ENCODE measurements around the gene MYO5A.

The MYO5A gene

GRCh38 chr15:52415628-52416027, 113.1 kb downstream of the MYO5A start:
- DNase-seq = no peak

GRCh38 chr15:52414936-52415335, 113.7 kb downstream of the MYO5A start:
- no peak for DNase-seq

DNA sequence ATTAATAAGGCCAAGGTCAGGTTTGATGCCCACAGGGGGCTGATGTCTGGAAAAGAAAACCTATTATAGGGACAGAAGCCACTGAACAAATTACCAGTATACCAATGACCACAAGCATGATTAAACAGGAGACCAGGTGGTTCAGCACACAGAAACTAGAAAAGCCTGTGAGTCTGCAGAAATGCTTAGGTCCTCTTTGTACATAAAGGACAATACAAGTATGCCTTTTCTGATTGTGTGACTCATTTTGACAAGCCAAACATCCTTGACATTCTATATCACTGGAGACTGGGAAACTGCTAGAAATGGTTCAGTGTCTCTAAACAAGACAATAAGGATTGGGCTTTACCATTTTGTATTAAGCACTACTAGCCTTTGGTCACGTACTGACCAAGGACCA, 119.9 kb downstream of the MYO5A start:
- DNase-seq = no peak

DNA sequence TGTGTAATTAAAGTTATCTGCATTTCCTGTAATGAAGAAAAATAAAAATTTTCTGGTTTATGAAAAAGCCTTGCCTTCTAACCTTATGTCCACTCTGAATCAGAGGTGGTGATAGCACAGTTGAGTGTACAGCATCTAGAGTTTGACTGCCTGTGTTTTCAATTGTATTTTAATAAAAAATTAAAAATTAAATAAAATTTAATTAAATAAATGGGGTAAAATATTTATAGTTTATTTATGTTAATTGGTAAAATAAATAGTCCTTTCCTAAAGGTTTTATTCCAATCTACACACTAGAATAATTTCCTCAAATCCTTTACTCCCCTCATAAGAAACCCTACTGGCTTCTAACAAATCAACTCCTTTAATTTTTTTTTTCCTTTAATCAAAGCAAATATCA, 121.3 kb downstream of the MYO5A start:
- DNase-seq = no peak

GRCh38 chr15:52406601-52407000, 122.1 kb downstream of the MYO5A start:
- no peak for DNase-seq

GRCh38 chr15:52405856-52406255, 122.8 kb downstream of the MYO5A start:
- DNase-seq = no peak

GRCh38 chr15:52397118-52397517, 131.6 kb downstream of the MYO5A start:
- DNase-seq = no peak

GRCh38 chr15:52394118-52394517, 134.6 kb downstream of the MYO5A start:
- no peak for DNase-seq

DNA sequence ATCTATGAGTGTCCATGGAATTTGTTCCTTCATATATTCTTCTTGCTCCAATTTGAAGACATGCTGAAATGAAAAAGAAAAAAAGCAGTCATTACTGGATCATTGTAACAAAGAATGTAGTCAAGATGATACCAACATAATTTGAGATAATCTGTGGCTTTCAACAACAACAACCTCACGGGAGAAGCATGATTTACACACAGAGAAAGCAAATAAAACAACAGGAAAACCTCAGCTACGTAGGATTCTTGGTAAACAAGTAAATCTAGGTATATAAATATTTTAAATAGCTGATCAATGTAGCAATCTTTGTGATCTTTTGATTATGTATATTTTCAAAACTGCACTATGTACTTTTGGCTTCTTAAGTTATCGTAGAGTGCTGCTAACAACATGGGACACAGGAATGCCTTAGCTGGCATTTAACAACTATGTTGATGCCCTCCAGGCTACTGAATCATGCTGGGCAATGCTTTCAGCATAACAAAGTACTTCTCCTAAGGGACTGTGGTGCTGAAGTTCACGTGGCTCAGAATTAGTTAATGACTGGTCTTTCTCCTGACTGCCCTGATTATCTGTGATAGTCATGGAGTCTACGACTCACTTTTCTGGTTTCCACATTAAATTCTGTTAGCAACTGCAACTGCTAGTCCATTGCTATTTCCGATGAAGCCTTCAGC, 136.5 kb downstream of the MYO5A start:
- no peak for DNase-seq

GRCh38 chr15:52391069-52391468, 137.6 kb downstream of the MYO5A start:
- no peak for DNase-seq

- no peak for DNase-seq
Observed at GRCh38 chr15:52385670-52386069, 143.0 kb downstream of the MYO5A start.

GRCh38 chr15:52383100-52383588, 145.5 kb downstream of the MYO5A start:
- DNase-seq = no peak

GRCh38 chr15:52382647-52383046, 146.0 kb downstream of the MYO5A start:
- DNase-seq = no peak

GRCh38 chr15:52379395-52380106, 149.1 kb downstream of the MYO5A start:
- no peak for DNase-seq

GRCh38 chr15:52378746-52379394, 149.8 kb downstream of the MYO5A start:
- no peak for DNase-seq

- no peak for DNase-seq
Observed at GRCh38 chr15:52370010-52370409, 158.7 kb downstream of the MYO5A start.

GRCh38 chr15:52369455-52369854, 159.2 kb downstream of the MYO5A start:
- DNase-seq = no peak

GRCh38 chr15:52369030-52369429, 159.7 kb downstream of the MYO5A start:
- no peak for DNase-seq

GRCh38 chr15:52368402-52368801, 160.3 kb downstream of the MYO5A start:
- no peak for DNase-seq

DNA sequence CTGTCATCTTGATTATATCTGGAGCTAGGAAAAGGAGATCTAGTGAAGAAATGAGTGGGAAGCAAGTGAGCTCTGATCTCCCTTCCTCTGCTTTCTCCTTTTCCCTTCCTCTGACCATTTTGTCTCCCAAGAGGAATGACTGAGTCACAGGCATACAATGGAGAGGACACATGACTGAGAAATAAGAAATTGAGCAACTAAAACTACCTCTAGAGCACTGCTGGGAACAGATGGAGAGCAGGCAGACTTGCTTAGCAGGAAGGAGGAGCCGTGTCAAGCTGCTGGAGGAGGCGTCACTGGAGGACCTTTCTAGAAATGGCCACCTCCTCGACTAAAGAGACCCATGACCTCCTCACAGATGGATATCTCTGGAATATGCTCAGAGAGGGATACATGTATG, 166.2 kb downstream of the MYO5A start:
- DNase-seq = no peak

DNA sequence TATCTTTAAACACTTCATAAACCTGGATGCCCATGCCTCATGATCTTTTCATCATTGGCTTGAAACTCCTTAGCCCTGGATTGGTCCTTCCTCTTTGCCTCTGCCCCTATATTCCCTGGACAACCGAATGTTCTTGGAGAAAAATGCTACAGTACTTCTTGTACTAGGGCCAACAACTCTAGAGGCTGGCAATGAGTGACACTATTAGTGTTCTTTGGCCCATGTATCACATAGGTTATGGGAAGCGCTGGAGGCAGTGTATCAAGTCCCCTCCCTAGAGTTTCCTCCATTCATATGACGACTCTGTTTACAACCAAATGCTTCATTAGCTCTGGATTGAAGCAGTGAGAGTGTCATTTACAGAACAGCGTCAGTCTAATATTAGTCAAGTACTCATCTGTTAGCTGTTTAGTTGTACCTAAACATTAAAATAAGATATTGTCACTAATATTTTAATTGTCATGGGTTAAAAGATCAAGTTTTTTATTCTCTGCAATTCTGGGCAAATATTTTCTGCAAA, 166.6 kb downstream of the MYO5A start:
- DNase-seq = no peak

- no peak for DNase-seq
Observed at GRCh38 chr15:52361494-52361893, 167.2 kb downstream of the MYO5A start.

All from NCI-H2081 treated with DMSO at 0.1 percent for 48 hours (cell line).